ENCODE measurements around the gene SFXN5. TPM values are rescaled to one million over a fixed set of nuclear protein-coding genes. Genes with fewer than 3 reads are reported as not detected.
A peak's percentile ranks its signal among the peaks of the same experiment; 100 is the strongest.

The SFXN5 gene
- total RNA-seq, 2 experiments from 2014 or later: 11.9 to 13.3 TPM

- ATAC-seq (ENCODE audit: low read depth) (no peak), DNase-seq (peak; percentile 6)
- H3K4me1 Mint-ChIP-seq: no peaks in the 10 kb centered on the region
- no peaks in the 10 kb centered on the region for H3K27me3 Mint-ChIP-seq
- no peak overlapping the region for H3K4me3 Mint-ChIP-seq
- POLR2A ChIA-PET: no interaction called here
- no peaks in the 10 kb centered on the region for H3K36me3 Mint-ChIP-seq
- H3K27ac Mint-ChIP-seq: no peak overlapping the region
- no peaks in the 10 kb centered on the region for H3K9me3 Mint-ChIP-seq
Observed at GRCh38 chr2:72990695-72991438, 80.6 kb downstream of the SFXN5 start.

- no peak overlapping the region for H3K27ac Mint-ChIP-seq
- POLR2A ChIA-PET: no interaction called here
- H3K36me3 Mint-ChIP-seq: no peaks in the 10 kb centered on the region
- DNase-seq (peak; percentile 11), ATAC-seq (ENCODE audit: low read depth) (no peak)
- no peaks in the 10 kb centered on the region for H3K4me1 Mint-ChIP-seq
- H3K27me3 Mint-ChIP-seq: no peaks in the 10 kb centered on the region
- H3K9me3 Mint-ChIP-seq: no peaks in the 10 kb centered on the region
- no peak overlapping the region for H3K4me3 Mint-ChIP-seq
Observed at GRCh38 chr2:72989770-72990556, 81.5 kb downstream of the SFXN5 start.

- H3K36me3 Mint-ChIP-seq: no peaks in the 10 kb centered on the region
- H3K9me3 Mint-ChIP-seq: no peaks in the 10 kb centered on the region
- DNase-seq: peak; percentile 14
- H3K27ac Mint-ChIP-seq: no peak overlapping the region
- H3K4me3 Mint-ChIP-seq: no peak overlapping the region
- POLR2A ChIA-PET: no interaction called here
- no peaks in the 10 kb centered on the region for H3K4me1 Mint-ChIP-seq
- ATAC-seq (ENCODE audit: low read depth): no peak
- no peaks in the 10 kb centered on the region for H3K27me3 Mint-ChIP-seq
Observed at GRCh38 chr2:72988726-72989273, 82.7 kb downstream of the SFXN5 start.

DNA sequence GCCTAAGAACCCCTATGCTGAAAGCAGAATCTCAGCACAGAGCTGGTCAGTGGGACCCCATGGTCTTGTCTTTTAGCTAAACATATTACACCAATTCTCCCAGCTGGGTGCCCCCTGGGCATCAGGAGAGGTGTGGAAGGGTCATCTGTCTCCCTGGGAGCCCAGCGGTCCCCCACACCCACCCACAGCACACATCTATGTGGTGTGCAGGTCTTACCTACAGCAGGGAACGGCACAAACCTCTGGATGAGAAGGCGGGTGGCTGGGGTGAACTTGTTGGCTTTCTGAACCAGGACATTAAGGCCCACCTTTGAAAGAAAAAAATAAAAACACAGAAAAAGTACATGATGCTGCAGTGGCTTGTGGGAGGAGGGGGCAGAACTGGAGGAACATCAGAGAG lies 83.5 kb downstream of the SFXN5 start:
- ATAC-seq (ENCODE audit: low read depth): no peak
- Mint-ChIP-seq H3K36me3 (no peaks in the 10 kb centered on the region), H3K4me3 (no peak overlapping the region), H3K27me3 (no peaks in the 10 kb centered on the region), H3K9me3 (no peaks in the 10 kb centered on the region), H3K4me1 (no peaks in the 10 kb centered on the region), H3K27ac (no peak overlapping the region)
- peak; percentile 20 for DNase-seq
- POLR2A ChIA-PET: no interaction called here

- no peak for DNase-seq
- Mint-ChIP-seq H3K4me1 (no peaks in the 10 kb centered on the region), H3K4me3 (no peak overlapping the region), H3K36me3 (no peaks in the 10 kb centered on the region), H3K27me3 (no peaks in the 10 kb centered on the region), H3K27ac (no peak overlapping the region), H3K9me3 (no peaks in the 10 kb centered on the region)
- POLR2A ChIA-PET: no interaction called here
- ATAC-seq (ENCODE audit: low read depth): no peak
Observed at GRCh38 chr2:72985891-72986683, 85.4 kb downstream of the SFXN5 start.

GRCh38 chr2:72985136-72985535 lies 86.4 kb downstream of the SFXN5 start:
- no peak overlapping the region for H3K4me3 Mint-ChIP-seq
- H3K36me3 Mint-ChIP-seq: no peaks in the 10 kb centered on the region
- no peak overlapping the region for H3K27ac Mint-ChIP-seq
- ATAC-seq (ENCODE audit: low read depth): no peak
- no peak for DNase-seq
- no peaks in the 10 kb centered on the region for H3K9me3 Mint-ChIP-seq
- POLR2A ChIA-PET: no interaction called here
- no peaks in the 10 kb centered on the region for H3K27me3 Mint-ChIP-seq
- no peaks in the 10 kb centered on the region for H3K4me1 Mint-ChIP-seq

- Mint-ChIP-seq H3K4me1 (peaks cover 2% of the 10 kb centered on the region), H3K27me3 (no peaks in the 10 kb centered on the region), H3K4me3 (no peak overlapping the region), H3K36me3 (no peaks in the 10 kb centered on the region), H3K9me3 (no peaks in the 10 kb centered on the region), H3K27ac (no peak overlapping the region)
- ATAC-seq (ENCODE audit: low read depth) (no peak), DNase-seq (no peak)
- POLR2A ChIA-PET: no interaction called here
Observed at GRCh38 chr2:72984172-72984671, 87.3 kb downstream of the SFXN5 start.

GRCh38 chr2:72983500-72984161 lies 87.9 kb downstream of the SFXN5 start:
- H3K36me3 Mint-ChIP-seq: no peaks in the 10 kb centered on the region
- ATAC-seq (ENCODE audit: low read depth) (no peak), DNase-seq (no peak)
- no peak overlapping the region for H3K4me3 Mint-ChIP-seq
- H3K9me3 Mint-ChIP-seq: no peaks in the 10 kb centered on the region
- H3K4me1 Mint-ChIP-seq: peaks cover 2% of the 10 kb centered on the region
- no peak overlapping the region for H3K27ac Mint-ChIP-seq
- no peaks in the 10 kb centered on the region for H3K27me3 Mint-ChIP-seq
- POLR2A ChIA-PET: no interaction called here

DNA sequence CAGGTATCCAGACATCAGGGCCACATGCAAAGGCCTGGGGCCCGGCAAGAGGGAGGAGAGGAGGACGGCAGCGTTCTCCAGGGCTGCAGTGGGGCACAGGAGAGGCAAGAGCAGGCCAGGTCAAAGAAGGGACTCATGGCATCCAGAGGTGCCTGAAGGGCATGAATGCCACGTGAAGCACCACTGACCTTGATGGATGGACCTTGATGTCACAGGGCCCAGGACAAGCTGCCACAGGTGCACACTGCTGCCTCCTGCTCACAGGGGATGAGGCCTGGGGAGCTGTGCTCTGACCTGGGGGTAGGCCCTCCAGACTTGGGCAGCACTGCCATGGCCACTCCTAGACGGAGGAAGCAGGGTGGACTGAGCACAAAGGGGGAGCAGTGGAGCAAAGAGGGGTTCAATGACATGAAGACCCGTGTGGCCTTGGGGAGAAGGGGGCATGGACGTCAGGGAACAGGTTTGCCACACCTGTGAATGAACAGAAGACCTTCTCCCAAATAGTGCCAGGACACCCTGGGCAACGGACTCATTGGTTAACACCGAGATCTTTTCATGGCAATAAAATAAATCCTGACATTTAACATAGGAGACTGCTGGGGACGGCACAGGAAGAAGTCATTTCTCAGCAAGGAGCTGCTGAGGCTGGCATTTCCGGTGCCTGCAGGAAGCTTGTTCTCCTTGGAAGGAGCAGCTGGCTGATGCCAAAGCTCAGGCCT lies 88.6 kb downstream of the SFXN5 start:
- no peaks in the 10 kb centered on the region for H3K36me3 Mint-ChIP-seq
- no peak overlapping the region for H3K27ac Mint-ChIP-seq
- no peaks in the 10 kb centered on the region for H3K9me3 Mint-ChIP-seq
- no peaks in the 10 kb centered on the region for H3K27me3 Mint-ChIP-seq
- DNase-seq: no peak
- peaks cover 2% of the 10 kb centered on the region for H3K4me1 Mint-ChIP-seq
- no peak overlapping the region for H3K4me3 Mint-ChIP-seq
- POLR2A ChIA-PET: no interaction called here
- ATAC-seq (ENCODE audit: low read depth): no peak

GRCh38 chr2:72982219-72982618 lies 89.3 kb downstream of the SFXN5 start:
- POLR2A ChIA-PET: interaction anchor here (0.7 kb wide), 1 partner anchor 241 kb away, joined by 3 read pairs; no protein-coding TSS in a partner anchor
- DNase-seq (no peak), ATAC-seq (ENCODE audit: low read depth) (no peak)
- H3K4me3 Mint-ChIP-seq: no peak overlapping the region
- no peaks in the 10 kb centered on the region for H3K36me3 Mint-ChIP-seq
- H3K4me1 Mint-ChIP-seq: peaks cover 2% of the 10 kb centered on the region
- H3K9me3 Mint-ChIP-seq: no peaks in the 10 kb centered on the region
- no peaks in the 10 kb centered on the region for H3K27me3 Mint-ChIP-seq
- no peak overlapping the region for H3K27ac Mint-ChIP-seq

DNA sequence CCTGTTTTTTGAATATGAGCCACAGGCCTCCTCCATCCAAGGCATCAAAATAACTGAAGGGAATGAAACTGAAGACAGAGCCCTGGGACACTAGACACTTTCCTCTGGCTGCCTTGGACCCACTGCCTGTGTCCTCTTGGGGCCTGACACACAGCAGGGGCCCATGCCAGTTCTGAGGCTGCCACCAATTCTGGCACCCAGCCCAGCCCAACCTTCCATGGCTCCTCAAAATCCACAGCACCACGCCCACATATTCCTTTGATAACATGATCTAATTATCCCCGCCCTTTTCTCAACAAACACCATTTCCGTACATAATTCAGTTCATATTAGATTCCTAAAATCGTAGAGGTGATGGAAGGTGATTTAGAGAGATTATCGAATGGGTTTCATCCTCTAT lies 90.0 kb downstream of the SFXN5 start:
- Mint-ChIP-seq H3K9me3 (no peaks in the 10 kb centered on the region), H3K4me3 (no peak overlapping the region), H3K36me3 (no peaks in the 10 kb centered on the region), H3K27me3 (no peaks in the 10 kb centered on the region), H3K27ac (no peak overlapping the region), H3K4me1 (peaks cover 2% of the 10 kb centered on the region)
- POLR2A ChIA-PET: interaction anchor here (0.7 kb wide), 1 partner anchor 242 kb away, joined by 3 read pairs; no protein-coding TSS in a partner anchor
- DNase-seq (no peak), ATAC-seq (ENCODE audit: low read depth) (no peak)

DNA sequence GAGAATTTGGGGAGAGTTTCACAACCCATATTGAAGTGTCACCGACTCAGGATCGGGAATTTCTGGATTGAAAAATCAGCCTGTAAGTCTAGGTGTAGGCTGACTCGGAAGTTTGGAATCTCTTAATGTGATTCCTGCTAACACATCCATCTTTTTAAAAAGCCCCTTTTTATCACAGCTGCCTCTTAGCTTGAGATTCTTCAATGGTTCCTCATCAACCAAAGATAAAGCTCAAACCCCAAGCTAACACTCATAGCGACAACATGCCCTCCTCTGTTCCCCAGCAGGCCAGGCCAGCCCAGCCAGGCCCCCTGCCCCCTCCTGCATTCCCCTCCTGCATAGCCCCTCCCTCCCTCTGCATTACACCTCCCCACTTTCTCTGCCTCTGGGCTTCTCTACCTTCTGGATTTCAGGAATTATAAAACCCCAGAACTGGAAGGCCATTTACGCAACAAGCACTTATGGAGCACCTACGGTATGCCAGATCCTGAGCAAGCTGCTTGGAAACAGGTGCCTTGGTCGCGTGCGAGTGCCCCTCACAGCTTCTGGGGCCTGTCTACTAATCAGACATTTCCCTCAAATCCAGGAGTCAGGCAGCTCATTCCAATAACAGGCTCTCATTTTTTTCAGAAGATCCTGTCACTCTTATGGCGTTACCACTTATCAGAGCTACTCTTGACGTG lies 90.8 kb downstream of the SFXN5 start:
- POLR2A ChIA-PET: no interaction called here
- Mint-ChIP-seq H3K4me3 (no peak overlapping the region), H3K9me3 (no peaks in the 10 kb centered on the region), H3K27me3 (no peaks in the 10 kb centered on the region), H3K36me3 (no peaks in the 10 kb centered on the region), H3K27ac (no peak overlapping the region), H3K4me1 (peaks cover 2% of the 10 kb centered on the region)
- ATAC-seq (ENCODE audit: low read depth) (no peak), DNase-seq (no peak)
